Type B pancreatic cell (in vitro differentiated cells): ENCODE measurements around the gene HS2ST1. TPM values are rescaled to one million over a fixed set of nuclear protein-coding genes. Genes with fewer than 3 reads are reported as not detected.
"Not testable (repeated sequence)": the region's sequence is repeated elsewhere in the genome, so short reads cannot be mapped to it uniquely, and the experiment has no call there.

Source experiments
- DNase-seq: peaks from one replicate; pipeline ENCODE4 v3.0.0; 2021; ENCODE audit warnings: mixed read lengths; ENCODE audit not compliant: unreplicated experiment; ENCODE audit errors: extremely low spot score
- H3K27ac Mint-ChIP-seq: 2 replicates; pipeline ENCODE4 v1.8.0; 2021; ENCODE audit warnings: mild to moderate bottlenecking, mixed read lengths
- H3K27me3 Mint-ChIP-seq: 2 replicates; pipeline ENCODE4 v1.8.0; 2021; ENCODE audit warnings: mixed read lengths
- H3K36me3 Mint-ChIP-seq: 2 replicates; pipeline ENCODE4 v1.8.0; 2021; ENCODE audit warnings: mixed read lengths
- H3K4me1 Mint-ChIP-seq: one replicate; pipeline ENCODE4 v1.8.0; 2021; ENCODE audit warnings: mixed read lengths; ENCODE audit not compliant: unreplicated experiment
- H3K4me3 Mint-ChIP-seq: 2 replicates; pipeline ENCODE4 v1.8.0; 2021; ENCODE audit warnings: mild to moderate bottlenecking, mixed read lengths
- H3K9me3 Mint-ChIP-seq: 2 replicates; pipeline ENCODE4 v1.8.0; 2021; ENCODE audit warnings: mixed read lengths
- total RNA-seq: library from RNA; stranded (reverse); gene quantifications from 2 replicates; pipeline ENCODE4 v1.2.1, GENCODE V29; 2021; ENCODE audit warnings: low replicate concordance
- TF ChIP-seq, protein P1 (sequence below): fragments of 200-600 bp; sonication (generic); conservative IDR thresholded peaks from 2 replicates; pipeline ENCODE4 v1.5.0; 2021; ENCODE audit warnings: antibody characterized with exemption, mild to moderate bottlenecking

HS2ST1 gene
- total RNA-seq, 1 donor from 2014 or later = 40.3 TPM

DNA sequence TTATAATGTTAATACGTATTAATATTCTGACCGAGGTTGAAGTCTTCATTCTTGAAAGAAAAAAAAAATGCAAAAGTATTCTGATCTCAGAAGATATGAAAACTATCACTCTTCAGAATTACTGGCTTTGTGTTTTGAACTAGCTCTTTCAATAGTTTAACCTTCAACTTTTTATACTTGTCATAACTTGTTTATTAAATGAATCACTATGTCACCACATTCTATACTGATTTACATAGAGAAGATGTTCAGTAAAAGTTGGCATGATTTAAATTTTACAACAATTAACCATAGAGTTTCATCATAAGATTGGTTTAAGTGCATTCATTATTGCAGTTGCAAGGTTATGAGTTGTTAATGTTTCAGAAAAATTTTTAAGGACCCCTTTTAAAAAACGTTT is 57.3 kb downstream of the HS2ST1 start:
- TF ChIP-seq, protein P1, sequence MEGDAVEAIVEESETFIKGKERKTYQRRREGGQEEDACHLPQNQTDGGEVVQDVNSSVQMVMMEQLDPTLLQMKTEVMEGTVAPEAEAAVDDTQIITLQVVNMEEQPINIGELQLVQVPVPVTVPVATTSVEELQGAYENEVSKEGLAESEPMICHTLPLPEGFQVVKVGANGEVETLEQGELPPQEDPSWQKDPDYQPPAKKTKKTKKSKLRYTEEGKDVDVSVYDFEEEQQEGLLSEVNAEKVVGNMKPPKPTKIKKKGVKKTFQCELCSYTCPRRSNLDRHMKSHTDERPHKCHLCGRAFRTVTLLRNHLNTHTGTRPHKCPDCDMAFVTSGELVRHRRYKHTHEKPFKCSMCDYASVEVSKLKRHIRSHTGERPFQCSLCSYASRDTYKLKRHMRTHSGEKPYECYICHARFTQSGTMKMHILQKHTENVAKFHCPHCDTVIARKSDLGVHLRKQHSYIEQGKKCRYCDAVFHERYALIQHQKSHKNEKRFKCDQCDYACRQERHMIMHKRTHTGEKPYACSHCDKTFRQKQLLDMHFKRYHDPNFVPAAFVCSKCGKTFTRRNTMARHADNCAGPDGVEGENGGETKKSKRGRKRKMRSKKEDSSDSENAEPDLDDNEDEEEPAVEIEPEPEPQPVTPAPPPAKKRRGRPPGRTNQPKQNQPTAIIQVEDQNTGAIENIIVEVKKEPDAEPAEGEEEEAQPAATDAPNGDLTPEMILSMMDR = no peak
- Mint-ChIP-seq H3K27me3 (no peaks in the 10 kb centered on the region), H3K36me3 (no peaks in the 10 kb centered on the region), H3K9me3 (no peaks in the 10 kb centered on the region), H3K4me1 (peaks cover 6% of the 10 kb centered on the region), H3K4me3 (no peak overlapping the region), H3K27ac (no peak overlapping the region)
- no peak for DNase-seq

DNA sequence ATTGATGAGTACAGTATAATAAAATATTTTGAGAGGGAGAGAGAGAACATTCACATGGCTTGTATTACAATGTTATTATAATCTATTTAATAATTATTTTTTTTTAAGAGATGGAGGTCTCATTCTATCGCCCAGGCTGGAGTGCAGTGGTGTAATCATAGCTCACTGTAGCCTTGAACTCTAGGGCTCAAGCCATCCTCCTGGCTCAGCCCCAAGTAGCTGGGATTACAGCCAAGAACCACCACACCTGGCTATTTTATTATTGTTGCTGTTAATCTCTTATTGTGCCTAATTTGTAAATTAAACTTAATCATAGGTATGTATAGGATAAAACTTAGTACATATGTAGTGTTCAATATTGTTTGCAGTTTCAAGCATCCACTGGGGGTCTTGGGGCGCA is 57.8 kb downstream of the HS2ST1 start:
- no peak overlapping the region for H3K27ac Mint-ChIP-seq
- no peak overlapping the region for H3K4me3 Mint-ChIP-seq

DNA sequence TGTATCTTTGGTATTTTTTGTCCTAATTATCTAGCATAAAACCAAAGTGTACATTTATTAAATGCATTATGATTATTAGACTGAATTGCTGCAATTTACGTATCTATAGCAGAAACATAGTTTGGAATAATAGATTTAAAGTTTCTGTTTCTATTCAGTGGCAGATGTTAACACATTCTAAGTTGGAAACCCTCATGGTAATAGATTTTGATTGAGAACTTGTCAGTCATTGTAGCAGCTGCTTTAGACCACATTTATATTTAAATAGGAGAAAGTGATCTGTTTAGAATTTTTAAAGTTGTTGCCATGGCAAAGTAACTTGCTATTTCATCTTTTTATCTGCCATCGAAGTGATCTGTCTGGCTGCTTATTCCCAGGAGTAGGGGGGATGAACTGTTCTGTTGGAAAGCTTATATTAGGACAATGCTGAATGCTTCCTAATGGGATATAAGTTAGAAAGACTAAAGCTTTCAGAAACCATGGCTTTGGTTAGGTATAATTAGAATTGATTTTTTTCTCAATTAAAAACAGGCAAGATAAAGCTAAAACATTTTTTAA is 61.6 kb downstream of the HS2ST1 start:
- Mint-ChIP-seq H3K36me3 (no peaks in the 10 kb centered on the region), H3K4me1 (peaks cover 6% of the 10 kb centered on the region), H3K4me3 (no peak overlapping the region), H3K27me3 (no peaks in the 10 kb centered on the region), H3K9me3 (no peaks in the 10 kb centered on the region), H3K27ac (no peak overlapping the region)
- TF ChIP-seq, protein P1 = no peak
- DNase-seq = no peak

More for the DNA sequence above, 57.8 kb downstream of the HS2ST1 start:
- DNase-seq = no peak
- Mint-ChIP-seq H3K9me3 (no peaks in the 10 kb centered on the region), H3K27me3 (no peaks in the 10 kb centered on the region), H3K4me1 (peaks cover 6% of the 10 kb centered on the region), H3K36me3 (no peaks in the 10 kb centered on the region)
- TF ChIP-seq, protein P1 = no peak

DNA sequence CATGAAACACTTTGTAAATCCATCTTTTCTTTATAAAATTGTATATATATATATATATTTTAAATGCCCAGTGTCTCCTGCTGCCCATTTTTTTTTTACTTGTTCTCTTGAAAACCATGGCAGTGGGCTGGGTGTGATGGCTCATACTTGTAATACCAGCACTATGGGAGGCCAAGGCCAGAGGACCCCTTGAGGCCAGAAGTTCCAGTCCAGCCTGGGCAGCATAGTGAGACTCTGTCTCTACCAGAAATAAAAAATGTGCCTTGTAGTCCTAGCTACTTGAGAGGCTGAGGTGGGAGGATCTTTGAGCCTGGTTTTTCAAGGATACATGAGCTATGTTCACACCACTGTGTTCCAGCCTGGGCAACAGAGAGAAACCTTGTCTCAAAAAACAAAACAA is 62.2 kb downstream of the HS2ST1 start:
- TF ChIP-seq, protein P1 = no peak
- Mint-ChIP-seq H3K36me3 (no peaks in the 10 kb centered on the region), H3K27ac (no peak overlapping the region), H3K9me3 (no peaks in the 10 kb centered on the region), H3K27me3 (no peaks in the 10 kb centered on the region), H3K4me3 (no peak overlapping the region), H3K4me1 (peaks cover 6% of the 10 kb centered on the region)
- no peak for DNase-seq

DNA sequence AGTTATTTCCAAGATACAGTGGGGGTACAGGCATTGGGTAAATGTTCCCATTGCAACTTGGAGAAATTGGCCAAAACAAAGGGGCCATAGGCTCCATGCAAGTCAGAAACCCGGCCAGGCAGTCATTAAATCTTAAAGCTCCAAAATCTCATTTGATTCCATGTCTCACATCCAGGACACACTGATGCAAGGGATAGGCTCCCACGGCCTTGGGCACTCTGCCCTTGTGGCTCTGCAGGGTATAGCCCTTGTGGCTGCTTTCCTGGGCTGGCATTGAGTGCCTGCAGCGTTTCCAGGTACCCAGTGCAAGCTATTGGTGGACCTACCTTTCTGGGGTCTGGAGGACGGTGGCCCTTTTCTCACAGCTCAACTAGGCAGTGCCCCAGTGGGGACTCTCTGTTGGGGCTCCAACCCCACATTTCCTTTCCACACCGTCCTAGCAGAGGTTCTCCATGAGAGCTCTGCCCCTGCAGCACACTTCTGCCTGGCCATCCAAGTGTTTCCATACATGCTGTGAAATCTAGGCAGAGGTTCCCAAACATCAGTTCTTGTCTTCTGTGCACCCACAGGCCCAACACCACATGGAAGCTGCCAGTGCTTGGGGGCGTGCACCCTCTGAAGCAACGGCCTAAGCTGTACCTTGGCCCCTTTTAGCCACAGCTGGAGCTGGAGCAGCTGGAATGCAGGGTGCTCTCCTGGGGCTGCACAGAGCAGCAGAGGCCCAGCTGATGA is 67.2 kb downstream of the HS2ST1 start:
- no peaks in the 10 kb centered on the region for H3K27me3 Mint-ChIP-seq
- H3K36me3 Mint-ChIP-seq = peaks cover 8% of the 10 kb centered on the region
- H3K9me3 Mint-ChIP-seq = peaks cover 8% of the 10 kb centered on the region
- no peak overlapping the region for H3K4me3 Mint-ChIP-seq
- no peak for DNase-seq
- H3K27ac Mint-ChIP-seq = no peak overlapping the region
- TF ChIP-seq, protein P1 = no peak
- no peaks in the 10 kb centered on the region for H3K4me1 Mint-ChIP-seq

DNA sequence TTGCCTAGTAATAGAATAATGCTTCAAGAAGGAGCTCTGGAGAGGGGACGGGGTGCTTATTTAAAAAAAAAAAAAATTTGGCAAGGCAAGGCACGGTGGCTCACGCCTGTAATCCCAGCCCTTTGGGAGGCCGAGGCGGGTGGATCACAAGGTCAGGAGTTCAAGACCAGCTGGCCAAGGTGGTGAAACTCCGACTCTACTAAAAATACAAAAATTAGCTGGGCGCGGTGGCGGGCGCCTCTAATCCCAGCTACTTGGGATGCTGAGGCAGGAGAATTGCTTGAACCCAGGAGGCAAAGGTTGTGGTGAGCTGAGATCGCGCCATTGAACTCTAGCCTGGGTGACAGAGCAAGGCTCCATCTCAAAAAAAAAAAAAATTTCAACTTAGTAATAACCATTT is 69.2 kb downstream of the HS2ST1 start:
- not testable (repeated sequence) for DNase-seq, H3K9me3 Mint-ChIP-seq, H3K27me3 Mint-ChIP-seq, H3K4me1 Mint-ChIP-seq, H3K4me3 Mint-ChIP-seq, H3K27ac Mint-ChIP-seq, H3K36me3 Mint-ChIP-seq
